HCT116 (cell line): ENCODE data around the gene FRMD4A.

Source experiments
- CEBPB ChIP-seq: IDR thresholded peaks from 2 replicates; pipeline ENCODE4 v1.6.1; 2012; ENCODE audit warnings: low read depth
- CTCF ChIP-seq, 3 experiments: fragments of 200-600 bp in 1 of 3; sonication (generic) in 1 of 3; IDR thresholded peaks in 2 of 3; conservative IDR thresholded peaks in 1 of 3; 2 replicates each; pipeline ENCODE4 v1.5.1; 2012 to 2017; ENCODE audit warnings: low read depth in 2 of 3, low read length in 2 of 3, antibody characterized with exemption in 1 of 3, borderline replicate concordance in 1 of 3, control low read depth in 1 of 3, mild to moderate bottlenecking in 1 of 3, mixed read lengths in 1 of 3, mixed run types in 1 of 3, moderate library complexity in 1 of 3; ENCODE audit not compliant: insufficient read depth in 1 of 3
- EZH2 ChIP-seq: fragments of 200-600 bp; sonication (generic); IDR thresholded peaks from 2 replicates; pipeline ENCODE4 v1.6.1; 2017; ENCODE audit warnings: antibody characterized with exemption, mixed run types
- EZH2phosphoT487 ChIP-seq: fragments of 200-600 bp; IDR thresholded peaks from 2 replicates; pipeline ENCODE4 v1.6.1; 2018; ENCODE audit warnings: antibody characterized with exemption, borderline replicate concordance
- MAX ChIP-seq: IDR thresholded peaks from 2 replicates; pipeline ENCODE4 v1.6.1; 2012
- POLR2AphosphoS5 ChIP-seq: IDR thresholded peaks from 2 replicates; pipeline ENCODE4 v1.6.1; 2011; ENCODE audit warnings: mild to moderate bottlenecking, low read depth, low read length, moderate library complexity
- RAD21 ChIP-seq: IDR thresholded peaks from 2 replicates; pipeline ENCODE4 v1.6.1; 2012; ENCODE audit warnings: low read depth, mild to moderate bottlenecking
- REST ChIP-seq: IDR thresholded peaks from 2 replicates; pipeline ENCODE4 v1.6.1; 2012; ENCODE audit warnings: low read depth
- YY1 ChIP-seq: IDR thresholded peaks from 2 replicates; pipeline ENCODE4 v1.6.1; 2011; ENCODE audit warnings: low read length, low read depth, moderate library complexity, mild to moderate bottlenecking; ENCODE audit not compliant: insufficient replicate concordance; ENCODE audit errors: extremely low read depth
- ZBTB33 ChIP-seq: IDR thresholded peaks from 2 replicates; pipeline ENCODE4 v1.6.1; 2011; ENCODE audit warnings: mild to moderate bottlenecking, low read length, moderate library complexity; ENCODE audit not compliant: insufficient replicate concordance; ENCODE audit errors: extremely low read depth
- ZNF274 ChIP-seq: fragments of 200-500 bp; sonication (Bioruptor generic); IDR thresholded peaks from 2 replicates; pipeline ENCODE4 v1.6.1; 2014; ENCODE audit warnings: mild to moderate bottlenecking, low read depth, low read length, inconsistent platforms

- TF ChIP-seq EZH2phosphoT487 (no peak), CTCF (IDR thresholded peaks at IDR 0.05 in 2 of 3, conservative IDR thresholded peaks at IDR 0.05 in 1 of 3; ENCODE audit: borderline replicate concordance in 1 of 3, insufficient read depth in 1 of 3, low read depth in 2 of 3, low read length in 2 of 3) (no peak), MAX (no peak), YY1 (no peak), CEBPB (no peak), POLR2AphosphoS5 (no peak), ZBTB33 (no peak), EZH2 (no peak), ZNF274 (no peak), RAD21 (no peak), REST (no peak)
Observed at GRCh38 chr10:13868528-13869294, 462.0 kb downstream of the FRMD4A start.
